CD4-positive, alpha-beta memory T cell (primary cell): Measurements from ENCODE around the gene TAS2R9. TPM values are rescaled to one million over a fixed set of nuclear protein-coding genes. Genes with fewer than 3 reads are reported as not detected.

Source experiments
- polyA plus RNA-seq, 2 donors: library from polyadenylated mRNA; unstranded; fragments of 300-500 nt; fragmentation: Illumina TruSeq; gene quantifications; one replicate each; pipeline ENCODE4 v1.2.3, GENCODE V29; 2021
- total RNA-seq, 2 experiments: library from RNA; stranded (reverse); gene quantifications; one replicate each; pipeline ENCODE4 v1.2.3, GENCODE V29; 2021

TAS2R9 gene
- total and polyA plus RNA-seq, 4 experiments from 2014 or later, result not detected

Other genes with a start within 250 kb of the TAS2R9 start
- gene MAGOHB, start 196.6 kb downstream of the TAS2R9 start, total RNA-seq, result 10 to 100 TPM; 19.3 to 22.0 TPM
- 10 to 100 TPM; 50.0 to 58.2 TPM for gene MAGOHB, start 196.6 kb downstream of the TAS2R9 start, polyA plus RNA-seq
- gene STYK1, start 136.1 kb downstream of the TAS2R9 start, total RNA-seq, result not detected
- not detected for gene STYK1, start 136.1 kb downstream of the TAS2R9 start, polyA plus RNA-seq
- gene YBX3, start 86.8 kb downstream of the TAS2R9 start, total RNA-seq, result 1 to 10 TPM; 3.2 to 5.1 TPM
- gene YBX3, start 86.8 kb downstream of the TAS2R9 start, polyA plus RNA-seq, result 1 to 10 TPM; 1.7 to 2.0 TPM
- gene TAS2R7, start 7.5 kb downstream of the TAS2R9 start, total RNA-seq, result not detected
- not detected for gene TAS2R7, start 7.5 kb downstream of the TAS2R9 start, polyA plus RNA-seq
- not detected for gene TAS2R8, start 2.9 kb downstream of the TAS2R9 start, total RNA-seq
- gene TAS2R8, start 2.9 kb downstream of the TAS2R9 start, polyA plus RNA-seq, result not detected
- under 1 TPM; 0.44 to 0.76 TPM for gene TAS2R10, start 16.2 kb upstream of the TAS2R9 start, total RNA-seq
- not detected for gene TAS2R10, start 16.2 kb upstream of the TAS2R9 start, polyA plus RNA-seq
- gene PRR4, start 39.3 kb upstream of the TAS2R9 start, total RNA-seq, result 1 to 10 TPM in 1 of 2 experiments, under 1 TPM in 1; 0.87 to 1.5 TPM
- gene PRR4, start 39.3 kb upstream of the TAS2R9 start, polyA plus RNA-seq, result 1 to 10 TPM in 1 of 2 donors, under 1 TPM in 1; 0.83 to 1.2 TPM
- 10 to 100 TPM; 15.3 to 18.0 TPM for gene PRH1, start 74.1 kb upstream of the TAS2R9 start, total RNA-seq
- 10 to 100 TPM in 1 of 2 donors, 1 to 10 TPM in 1; 1.2 to 13.3 TPM for gene PRH1, start 74.1 kb upstream of the TAS2R9 start, polyA plus RNA-seq
- under 1 TPM; 0.79 to 0.86 TPM for gene TAS2R13, start 99.4 kb upstream of the TAS2R9 start, total RNA-seq
- not detected for gene TAS2R13, start 99.4 kb upstream of the TAS2R9 start, polyA plus RNA-seq
- not detected for gene PRH2, start 119.1 kb upstream of the TAS2R9 start, total RNA-seq
- not detected for gene PRH2, start 119.1 kb upstream of the TAS2R9 start, polyA plus RNA-seq
- 1 to 10 TPM; 1.9 to 2.2 TPM for gene TAS2R14, start 129.1 kb upstream of the TAS2R9 start, total RNA-seq
- under 1 TPM; 0.36 to 0.99 TPM for gene TAS2R14, start 129.1 kb upstream of the TAS2R9 start, polyA plus RNA-seq
- gene TAS2R50, start 176.7 kb upstream of the TAS2R9 start, total RNA-seq, result 1 to 10 TPM in 1 of 2 experiments, under 1 TPM in 1; 0.80 to 1.0 TPM
- gene TAS2R50, start 176.7 kb upstream of the TAS2R9 start, polyA plus RNA-seq, result not detected
- gene TAS2R20, start 188.1 kb upstream of the TAS2R9 start, total RNA-seq, result 1 to 10 TPM; 1.3 to 2.5 TPM
- gene TAS2R20, start 188.1 kb upstream of the TAS2R9 start, polyA plus RNA-seq, result under 1 TPM in 1 of 2 donors, not detected in 1; 0.14 TPM
- gene TAS2R19, start 212.5 kb upstream of the TAS2R9 start, total RNA-seq, result 1 to 10 TPM; 2.1 to 3.1 TPM
- gene TAS2R19, start 212.5 kb upstream of the TAS2R9 start, polyA plus RNA-seq, result not detected
- 1 to 10 TPM; 3.1 to 3.2 TPM for gene TAS2R31, start 221.2 kb upstream of the TAS2R9 start, total RNA-seq
- gene TAS2R31, start 221.2 kb upstream of the TAS2R9 start, polyA plus RNA-seq, result not detected